Esophagus squamous epithelium (tissue), 5 donors: ENCODE data around the gene SCNN1G. TPM values are rescaled to one million over a fixed set of nuclear protein-coding genes. Genes with fewer than 3 reads are reported as not detected.

ENCODE experiments used
- DNase-seq: peaks from one replicate; lab custom pipeline; 2025; lab: John Stamatoyannopoulos, UW
- H3K27ac ChIP-seq, 4 donors: fragments of 200-600 bp; sonication (generic); one replicate each; pipeline ENCODE4 v1.5.1; 2016 to 2019; ENCODE audit warnings: mild to moderate bottlenecking in 1 of 4
- H3K27me3 ChIP-seq, 4 donors: fragments of 200-600 bp; sonication (generic); 1 replicate in 3 of 4; 2 replicates in 1 of 4; pipeline versions ENCODE4 v1.5.1 to v1.6.0; 2017 to 2021; ENCODE audit warnings: antibody characterized with exemption in 1 of 4
- H3K36me3 ChIP-seq, 3 donors: fragments of 200-600 bp; sonication (generic); one replicate each; pipeline ENCODE4 v1.5.1; 2016 to 2019
- H3K4me1 ChIP-seq, 3 donors: fragments of 200-600 bp; sonication (generic); one replicate each; pipeline ENCODE4 v1.5.1; 2017 to 2019
- H3K4me3 ChIP-seq, 4 donors: fragments of 200-600 bp; sonication (generic); 1 replicate in 3 of 4; 2 replicates in 1 of 4; pipeline ENCODE4 v1.5.1; 2016 to 2019; ENCODE audit warnings: mild to moderate bottlenecking in 2 of 4, moderate library complexity in 1 of 4
- H3K9me3 ChIP-seq, 3 donors: fragments of 200-600 bp; sonication (generic); one replicate each; pipeline ENCODE4 v1.5.1; 2016 to 2019
- CTCF ChIP-seq, 6 experiments: fragments of 450-650 bp in 4 of 6; fragments of 200-600 bp in 2 of 6; sonication (generic) in 2 of 6; IDR thresholded peaks; one replicate each; pipeline ENCODE4 v1.5.1; 2016 to 2019; ENCODE audit warnings: antibody characterized with exemption in 6 of 6, mild to moderate bottlenecking in 4 of 6, moderate library complexity in 4 of 6
- POLR2A ChIP-seq, 4 donors: fragments of 450-650 bp; IDR thresholded peaks; one replicate each; pipeline ENCODE4 v1.6.1; 2017; ENCODE audit warnings: antibody characterized with exemption in 4 of 4, mild to moderate bottlenecking in 4 of 4, moderate library complexity in 3 of 4
- WGBS, 2 donors: methylation state at CpG; one replicate each; pipeline ENCODE4 v1.1.5; 2018; 5-methylcytosine and 5-hydroxymethylcytosine counted together
- intact Hi-C: fragments of 100-400 bp; cut with DNase I; formaldehyde crosslinking; loops from one replicate; pipeline ENCODE4 v1.15.0; 2022
- total RNA-seq, 4 donors: library from RNA; depleted of rRNA; stranded (reverse); fragments of >200 nt; gene quantifications; one replicate each; pipeline ENCODE4 v1.1.0, GENCODE V29; 2016
- donor health status: DM: yes; HTN: yes; CAD: no.

SCNN1G gene
- total RNA-seq, 4 donors from 2014 or later = 5.0 to 10.8 (median 7.0) TPM

DNA sequence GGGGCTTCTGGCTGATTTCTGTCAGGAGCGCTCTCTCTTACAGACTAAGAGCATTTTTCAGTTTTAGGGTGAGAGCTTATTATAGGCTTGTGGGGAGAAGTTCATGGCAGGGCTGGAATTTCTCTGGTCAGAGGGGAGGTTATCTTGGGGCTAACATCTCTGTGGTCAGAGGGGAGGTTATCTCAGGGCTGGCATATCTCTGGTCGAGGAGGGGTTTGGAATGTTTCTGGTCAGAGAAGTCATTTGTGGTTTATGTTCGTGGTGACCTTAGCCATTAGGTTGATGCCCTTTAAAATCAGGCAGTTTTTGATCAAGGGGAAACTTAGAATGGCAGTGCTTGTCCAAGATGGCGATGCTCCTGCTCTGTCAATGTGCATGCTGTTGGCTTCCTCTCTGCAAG lies 22.5 kb upstream of the SCNN1G start:
- no peak for DNase-seq
- no peaks in the 10 kb centered on the region for H3K36me3 ChIP-seq
- H3K9me3 ChIP-seq = no peaks in the 10 kb centered on the region
- no peak overlapping the region for H3K4me3 ChIP-seq
- intact Hi-C loops = no loop called here
- peaks cover 0 to 11% (median 0%) of the 10 kb centered on the region in 3 donors for H3K4me1 ChIP-seq
- WGBS, 2 donors = 52 to 53% methylated on average over 4 of the region's 4 CpGs
- TF ChIP-seq POLR2A (IDR thresholded peaks at IDR 0.05) = no peak
- TF ChIP-seq CTCF (IDR thresholded peaks at IDR 0.05) = no peak
- H3K27ac ChIP-seq = no peak overlapping the region
- H3K27me3 ChIP-seq = peaks cover 0 to 8% (median 0%) of the 10 kb centered on the region in 4 donors

GRCh38 chr16:23160574-23160973 lies 22.0 kb upstream of the SCNN1G start:
- Histone ChIP-seq H3K4me3 (no peak overlapping the region), H3K27me3 (peaks cover 0 to 8% (median 0%) of the 10 kb centered on the region in 4 donors), H3K36me3 (no peaks in the 10 kb centered on the region), H3K4me1 (peaks cover 0 to 11% (median 0%) of the 10 kb centered on the region in 3 donors), H3K9me3 (no peaks in the 10 kb centered on the region), H3K27ac (no peak overlapping the region)
- DNase-seq = no peak
- TF ChIP-seq CTCF (IDR thresholded peaks at IDR 0.05) (no peak), POLR2A (IDR thresholded peaks at IDR 0.05) (no peak)
- WGBS, 2 donors = 43% methylated on average over 3 of the region's 3 CpGs
- intact Hi-C loops = no loop called here

- intact Hi-C loops = no loop called here
- no peaks in the 10 kb centered on the region for H3K9me3 ChIP-seq
- no peak overlapping the region for H3K27ac ChIP-seq
- peaks cover 0 to 17% (median 0%) of the 10 kb centered on the region in 4 donors for H3K27me3 ChIP-seq
- H3K36me3 ChIP-seq = no peaks in the 10 kb centered on the region
- peaks cover 0 to 11% (median 0%) of the 10 kb centered on the region in 3 donors for H3K4me1 ChIP-seq
- WGBS, 2 donors = 87 to 90% methylated on average over 2 of the region's 2 CpGs
- no peak for TF ChIP-seq POLR2A (IDR thresholded peaks at IDR 0.05)
- no peak for TF ChIP-seq CTCF (IDR thresholded peaks at IDR 0.05)
- no peak overlapping the region for H3K4me3 ChIP-seq
- no peak for DNase-seq
Observed at GRCh38 chr16:23163921-23164320, 18.6 kb upstream of the SCNN1G start.

DNA sequence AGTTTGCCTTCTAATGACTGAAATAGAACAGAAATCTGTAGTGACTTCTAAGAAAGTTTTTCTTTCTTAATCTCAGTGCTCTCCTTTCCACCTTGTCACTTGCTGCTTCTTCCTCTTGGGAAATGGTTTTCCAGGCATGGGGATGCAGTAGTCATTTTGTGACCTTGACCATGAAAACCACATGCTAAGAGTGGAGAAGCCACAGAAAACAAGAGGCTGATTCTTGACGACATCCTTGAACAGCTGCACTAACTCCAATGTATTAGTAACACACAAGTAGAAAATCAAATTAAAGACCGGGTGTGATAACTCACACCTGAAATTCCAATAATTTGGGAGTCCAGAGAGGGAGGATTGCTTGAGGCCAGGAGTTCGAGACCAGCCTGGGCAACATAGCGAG lies 17.8 kb upstream of the SCNN1G start:
- no peaks in the 10 kb centered on the region for H3K36me3 ChIP-seq

GRCh38 chr16:23172583-23172982 lies 10.0 kb upstream of the SCNN1G start:
- Histone ChIP-seq H3K36me3 (no peaks in the 10 kb centered on the region), H3K9me3 (no peaks in the 10 kb centered on the region), H3K4me1 (no peaks in the 10 kb centered on the region), H3K27me3 (peaks cover 0 to 25% (median 0%) of the 10 kb centered on the region in 4 donors), H3K27ac (no peak overlapping the region), H3K4me3 (no peak overlapping the region)
- intact Hi-C loops = loop anchor here (10.0 kb wide), 1 partner anchor 108 kb away; no protein-coding TSS in a partner anchor
- WGBS, 2 donors = 46 to 56% methylated on average over 4 to 5 of the region's 7 CpGs
- no peak for DNase-seq
- TF ChIP-seq POLR2A (IDR thresholded peaks at IDR 0.05) (no peak), CTCF (IDR thresholded peaks at IDR 0.05) (no peak)

More for the DNA sequence above, 17.8 kb upstream of the SCNN1G start:
- H3K27ac ChIP-seq = no peak overlapping the region
- H3K4me1 ChIP-seq = peaks cover 0 to 9% (median 0%) of the 10 kb centered on the region in 3 donors
- DNase-seq = no peak
- 59 to 76% methylated on average over 4 of the region's 4 CpGs for WGBS, 2 donors
- intact Hi-C loops = no loop called here
- H3K9me3 ChIP-seq = no peaks in the 10 kb centered on the region
- TF ChIP-seq CTCF (IDR thresholded peaks at IDR 0.05) (no peak), POLR2A (IDR thresholded peaks at IDR 0.05) (no peak)
- no peak overlapping the region for H3K4me3 ChIP-seq
- peaks cover 0 to 17% (median 0%) of the 10 kb centered on the region in 4 donors for H3K27me3 ChIP-seq
